GM12874 (cell line): ENCODE data around the gene OGA.

Experiments
- TF ChIP-seq, protein P1 (sequence below): IDR thresholded peaks from 2 replicates; pipeline ENCODE4 v1.5.1; 2011; ENCODE audit warnings: low read depth, mild to moderate bottlenecking, control low read depth, low read length, moderate library complexity; ENCODE audit not compliant: insufficient read depth

Gene OGA

DNA sequence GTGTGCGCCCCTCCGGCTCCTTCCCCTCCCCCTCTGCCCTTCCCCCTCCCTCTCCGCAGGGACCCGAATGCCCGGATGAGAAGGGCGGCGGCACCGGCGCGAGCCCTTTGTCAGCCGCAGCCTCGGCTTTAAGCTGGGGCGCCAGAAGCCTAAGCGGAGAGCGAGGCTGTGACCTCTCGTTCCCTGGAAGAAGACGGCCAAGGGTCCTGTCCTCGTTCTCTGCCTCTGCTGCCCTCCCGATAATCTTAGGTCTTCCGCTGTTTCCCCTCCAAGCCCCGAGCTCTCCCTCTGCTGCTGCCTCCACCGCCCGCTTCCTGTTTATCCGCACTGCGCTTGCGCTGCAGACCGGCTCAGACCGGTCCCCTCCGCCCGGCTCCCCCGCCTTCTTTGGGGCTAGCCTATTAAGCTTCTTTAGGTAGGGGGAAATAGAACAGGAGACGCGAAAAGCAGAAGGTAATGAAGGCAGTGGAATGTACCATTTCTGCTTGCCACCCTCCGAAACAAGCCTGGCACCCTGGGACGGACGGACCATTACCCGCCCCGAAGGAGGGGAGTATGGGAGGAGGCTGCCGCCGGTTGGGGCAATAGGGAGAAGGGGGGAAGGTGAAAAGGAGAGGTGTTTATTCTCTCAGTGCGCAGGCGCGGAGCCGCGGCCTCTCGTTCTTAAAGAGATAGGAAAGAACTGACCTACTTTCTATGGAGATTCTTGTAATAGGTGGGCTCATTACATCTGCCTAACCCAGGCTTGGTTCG lies at the start of gene OGA:
Gene OGA, minus strand, starts transcription at position 326 of the 753 bp plus-strand sequence. CDS start 422 bp downstream, outside the sequence.
- TF ChIP-seq, protein P1, sequence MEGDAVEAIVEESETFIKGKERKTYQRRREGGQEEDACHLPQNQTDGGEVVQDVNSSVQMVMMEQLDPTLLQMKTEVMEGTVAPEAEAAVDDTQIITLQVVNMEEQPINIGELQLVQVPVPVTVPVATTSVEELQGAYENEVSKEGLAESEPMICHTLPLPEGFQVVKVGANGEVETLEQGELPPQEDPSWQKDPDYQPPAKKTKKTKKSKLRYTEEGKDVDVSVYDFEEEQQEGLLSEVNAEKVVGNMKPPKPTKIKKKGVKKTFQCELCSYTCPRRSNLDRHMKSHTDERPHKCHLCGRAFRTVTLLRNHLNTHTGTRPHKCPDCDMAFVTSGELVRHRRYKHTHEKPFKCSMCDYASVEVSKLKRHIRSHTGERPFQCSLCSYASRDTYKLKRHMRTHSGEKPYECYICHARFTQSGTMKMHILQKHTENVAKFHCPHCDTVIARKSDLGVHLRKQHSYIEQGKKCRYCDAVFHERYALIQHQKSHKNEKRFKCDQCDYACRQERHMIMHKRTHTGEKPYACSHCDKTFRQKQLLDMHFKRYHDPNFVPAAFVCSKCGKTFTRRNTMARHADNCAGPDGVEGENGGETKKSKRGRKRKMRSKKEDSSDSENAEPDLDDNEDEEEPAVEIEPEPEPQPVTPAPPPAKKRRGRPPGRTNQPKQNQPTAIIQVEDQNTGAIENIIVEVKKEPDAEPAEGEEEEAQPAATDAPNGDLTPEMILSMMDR, result no peak

DNA sequence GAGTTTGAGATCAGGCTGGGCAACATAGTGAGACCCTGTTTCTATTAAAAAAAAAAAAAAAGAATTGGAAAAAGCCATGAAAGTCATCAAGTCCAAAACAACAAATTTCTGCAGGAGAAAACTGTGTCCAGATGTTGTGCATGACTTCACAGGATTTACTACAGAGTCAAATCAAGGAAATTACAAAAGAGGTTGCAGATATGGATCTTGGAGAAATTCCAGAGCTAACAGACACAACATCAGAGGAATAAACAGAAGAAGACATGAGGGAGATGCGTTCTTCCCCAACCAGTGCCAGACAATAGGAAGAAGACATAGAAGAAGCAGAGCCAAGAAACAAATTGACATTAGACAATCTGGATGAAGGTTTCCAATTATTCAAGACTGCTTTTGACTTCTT lies 49.7 kb upstream of the OGA start:
- TF ChIP-seq, protein P1, result no peak

DNA sequence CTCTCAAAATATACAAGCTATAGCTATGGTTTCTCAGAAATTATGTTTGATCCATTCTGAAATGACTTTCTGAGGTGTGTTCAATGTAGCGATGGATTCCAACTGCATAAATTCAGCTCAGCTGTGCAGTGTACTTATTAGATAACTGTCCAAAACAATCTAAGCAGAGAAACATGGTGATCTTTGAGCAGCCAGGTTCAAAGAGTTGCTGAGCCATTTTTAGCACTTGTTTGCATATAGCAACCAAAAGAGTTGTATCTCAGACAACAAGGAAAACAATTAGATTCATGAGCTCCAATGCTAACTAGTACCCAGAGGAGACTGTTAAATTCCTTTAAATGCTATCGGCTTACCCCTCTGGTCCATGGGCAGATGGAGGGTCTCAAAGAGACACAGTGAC lies 41.3 kb upstream of the OGA start:
- TF ChIP-seq, protein P1, result no peak

DNA sequence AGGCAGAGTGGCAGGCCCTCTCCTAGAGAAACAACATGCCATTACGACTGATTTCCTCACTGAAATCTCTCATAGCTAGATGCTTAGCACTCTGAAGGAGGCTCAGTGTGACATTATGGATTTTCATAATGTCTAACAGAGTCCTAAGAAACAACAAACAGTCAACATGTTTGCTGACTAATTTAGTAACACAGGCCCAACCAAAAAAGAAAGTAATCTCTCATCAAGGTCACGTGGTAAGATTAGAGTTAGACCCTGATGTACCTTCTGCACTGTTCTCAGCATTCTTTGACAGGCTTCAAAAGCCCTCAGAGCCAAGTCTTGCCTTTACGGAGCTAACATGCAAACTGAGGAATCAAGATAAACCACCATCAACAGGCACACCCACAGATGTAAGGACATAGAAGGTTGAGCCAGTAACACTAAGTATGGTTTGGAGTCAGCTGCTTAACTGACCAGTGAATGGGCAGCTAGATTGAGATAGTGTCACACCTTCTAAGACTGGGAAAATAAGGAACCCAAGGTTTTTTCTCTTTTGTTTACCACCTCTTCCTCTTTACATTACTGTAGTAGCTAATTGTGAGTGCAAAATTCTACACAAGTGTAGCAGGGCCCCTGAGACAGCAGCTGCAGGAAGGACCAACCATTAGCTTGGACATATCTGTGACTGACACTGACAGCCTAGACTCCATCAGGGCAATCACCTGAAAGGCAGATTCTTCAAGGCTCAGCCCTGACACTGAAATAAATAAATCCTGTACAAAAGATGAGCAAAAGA lies 40.7 kb upstream of the OGA start:
- TF ChIP-seq, protein P1, result no peak

DNA sequence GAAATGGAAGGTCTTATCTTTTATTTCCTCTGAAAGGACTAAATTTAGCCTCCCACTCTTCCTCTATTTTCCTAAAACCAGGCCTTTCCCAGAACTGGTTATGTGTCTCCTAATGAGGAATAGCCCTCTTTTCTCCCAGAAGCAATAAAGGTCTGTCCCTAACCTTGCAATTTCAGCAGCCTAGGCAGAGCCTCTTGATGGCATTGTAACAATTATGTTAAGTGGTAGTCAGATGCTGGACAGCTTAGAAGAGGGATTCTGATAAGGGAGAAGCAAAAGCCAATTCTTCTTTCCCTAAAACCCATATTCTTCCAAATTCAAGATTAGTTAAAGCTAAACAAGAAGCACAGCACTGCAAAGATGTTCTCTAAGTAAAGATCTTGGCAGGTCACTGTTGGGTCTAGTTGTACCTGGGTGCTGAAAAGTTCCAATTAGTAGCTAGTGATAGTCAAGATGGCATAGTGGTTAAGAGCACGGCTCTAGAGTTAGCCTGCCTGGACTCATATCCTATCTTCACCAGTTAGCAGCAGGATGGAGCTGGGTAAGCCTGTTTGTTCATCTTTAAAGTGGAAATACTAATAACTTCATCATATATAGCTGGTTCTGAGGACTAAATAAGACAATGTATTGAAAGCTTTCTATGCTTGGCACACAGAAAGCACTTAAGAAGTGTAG lies 39.7 kb upstream of the OGA start:
- TF ChIP-seq, protein P1, result no peak

DNA sequence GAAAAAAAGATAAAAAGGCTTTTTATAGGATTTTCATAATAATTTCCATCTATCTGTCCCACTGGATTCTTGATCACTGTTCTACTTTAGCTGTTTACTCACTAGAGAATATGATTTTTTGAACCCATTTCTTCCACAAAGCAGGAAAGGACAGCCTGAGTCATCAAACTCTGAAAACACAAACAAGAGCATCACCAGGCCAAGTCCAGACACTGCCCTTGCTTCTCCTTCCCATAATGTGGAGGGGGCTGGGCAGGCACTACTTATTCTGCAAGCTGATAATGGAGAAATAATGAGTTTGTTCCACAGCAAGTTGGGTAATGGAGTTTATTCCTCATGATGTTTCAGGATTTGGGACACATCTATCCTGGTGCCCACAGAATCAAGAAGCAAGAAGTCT lies 38.4 kb upstream of the OGA start:
- TF ChIP-seq, protein P1, result no peak

DNA sequence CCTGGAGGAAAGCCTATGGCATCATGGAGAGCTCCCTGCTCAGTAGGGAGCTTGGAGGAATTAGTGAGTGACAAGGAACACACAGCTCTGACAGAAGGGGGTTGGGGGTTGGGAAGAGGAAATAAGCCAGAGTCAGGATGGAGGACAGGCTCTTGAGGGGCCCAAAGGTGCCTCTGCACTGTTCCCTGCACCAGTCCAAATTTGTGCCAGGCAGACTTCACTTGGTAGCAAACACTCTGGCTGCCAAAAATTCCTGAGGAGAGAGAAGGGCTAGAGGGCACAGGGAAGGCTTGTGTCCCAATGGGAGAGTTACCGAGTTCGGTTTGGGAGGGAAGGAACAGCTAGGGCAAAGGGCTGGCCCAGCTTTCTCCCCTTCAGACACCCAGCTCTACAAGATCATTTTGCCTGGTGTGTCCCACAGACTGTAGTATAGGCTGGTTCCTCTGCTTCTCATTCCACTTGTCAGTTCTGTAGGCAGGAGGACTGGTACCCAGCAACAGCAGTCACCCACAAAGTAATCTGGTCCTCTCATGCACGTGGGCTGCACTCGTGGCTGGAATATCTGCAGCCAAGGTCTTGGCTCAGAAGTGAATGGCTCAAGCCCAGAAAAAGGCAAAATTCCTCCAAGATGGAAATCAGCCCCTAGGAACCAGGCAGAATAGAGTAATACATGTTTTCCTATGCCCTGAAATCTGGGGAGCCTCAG lies 33.3 kb upstream of the OGA start:
- TF ChIP-seq, protein P1, result no peak
